ENCODE measurements around the gene LYPD6B. TPM values are rescaled to one million over a fixed set of nuclear protein-coding genes. Genes with fewer than 3 reads are reported as not detected.

LYPD6B gene
- total RNA-seq, 1 experiment from 2014 or later: 6.1 TPM

DNA sequence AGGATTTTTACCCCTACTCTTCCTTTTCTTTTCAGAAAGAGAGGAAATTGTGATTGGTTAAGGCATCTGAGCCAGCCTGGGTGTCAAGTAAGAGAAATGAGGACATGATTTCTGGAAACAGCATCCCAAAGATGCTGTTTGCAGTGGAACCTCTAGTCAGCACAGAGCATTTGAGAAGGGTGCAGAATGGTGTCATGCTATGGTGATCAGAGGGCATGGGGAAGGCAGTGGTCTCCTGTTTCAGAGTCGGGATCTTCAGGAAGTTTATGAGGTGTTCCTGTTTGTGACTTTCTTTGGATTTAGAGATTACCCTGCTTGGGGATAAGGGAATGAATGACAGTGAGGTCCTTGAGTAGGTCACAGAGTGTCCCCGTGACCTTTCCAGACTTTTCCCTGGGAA is 117.5 kb downstream of the LYPD6B start:
- RAD21 ChIA-PET (ENCODE audit: low non-redundant PET in 1 of 2, low total read pairs in 2 of 2, uncharacterized antibody in 2 of 2, unreplicated experiment in 2 of 2): no interaction called here
- ATAC-seq (no peak), DNase-seq (ENCODE audit: low read depth, low spot score) (no peak)
- Histone ChIP-seq H3K79me2 (ENCODE audit: insufficient read depth, low read length) (no peaks in the 10 kb centered on the region), H3K9ac (ENCODE audit: low read length) (no peak overlapping the region), H3K36me3 (ENCODE audit: control insufficient read depth in 1 of 2, insufficient read depth in 2 of 2, low read length in 2 of 2) (no peaks in the 10 kb centered on the region), H3K9me3 (ENCODE audit: control insufficient read depth in 1 of 2, insufficient read depth in 1 of 2, low read depth in 1 of 2, low read length in 2 of 2) (no peaks in the 10 kb centered on the region), H3K27ac (ENCODE audit: low read depth, low read length) (no peak overlapping the region), H2AFZ (ENCODE audit: low read depth, low read length, poor library complexity, severe bottlenecking) (no peak overlapping the region), H4K20me1 (ENCODE audit: insufficient read depth) (no peaks in the 10 kb centered on the region), H3K9me2 (ENCODE audit: insufficient read depth) (no peaks in the 10 kb centered on the region), H3K27me3 (ENCODE audit: insufficient read depth, low read length) (no peaks in the 10 kb centered on the region), H3K4me1 (ENCODE audit: control insufficient read depth in 1 of 2, insufficient read depth in 2 of 2, low read length in 2 of 2) (peaks cover 3% of the 10 kb centered on the region in 2 experiments; a peak in 2 of 4 replicates), H3K4me2 (ENCODE audit: low read length) (no peak overlapping the region), H3K4me3 (replicated peaks in 1 of 2; ENCODE audit: low read depth in 1 of 2, low read length in 2 of 2) (no peak overlapping the region)
- TF ChIP-seq EGR1 (IDR thresholded peaks at IDR 0.05; ENCODE audit: low read depth) (no peak), YY1 (IDR thresholded peaks at IDR 0.05; ENCODE audit: extremely low read depth, insufficient replicate concordance, low read depth, low read length) (no peak), ELF1 (IDR thresholded peaks at IDR 0.05; ENCODE audit: borderline replicate concordance, low read depth) (no peak), ZBTB33 (IDR thresholded peaks at IDR 0.05; ENCODE audit: extremely low read depth, insufficient replicate concordance, low read length) (no peak), CEBPB (IDR thresholded peaks at IDR 0.05; ENCODE audit: low read depth) (no peak), FOSL1 (IDR thresholded peaks at IDR 0.05; ENCODE audit: low read depth) (no peak), CBX3 (IDR thresholded peaks at IDR 0.05; ENCODE audit: low read depth) (no peak), ZFX (IDR thresholded peaks at IDR 0.05) (no peak), RAD21 (IDR thresholded peaks at IDR 0.05; ENCODE audit: low read depth) (no peak), POLR2AphosphoS5 (IDR thresholded peaks at IDR 0.05; ENCODE audit: low read depth, low read length) (no peak), MAX (IDR thresholded peaks at IDR 0.05) (no peak), SP1 (IDR thresholded peaks at IDR 0.05; ENCODE audit: low read depth) (no peak), SRF (IDR thresholded peaks at IDR 0.05; ENCODE audit: low read depth) (no peak), POLR2A (IDR thresholded peaks at IDR 0.05; ENCODE audit: borderline replicate concordance, extremely low read depth, insufficient read depth, insufficient read length) (no peak), EZH2 (IDR thresholded peaks at IDR 0.05) (no peak), ZNF274 (IDR thresholded peaks at IDR 0.05; ENCODE audit: low read depth, low read length) (no peak)
- CTCF ChIA-PET: no interaction called here
- BruUV-seq (replicated peaks): no TSS peak
- POLR2A ChIA-PET: no interaction called here
- intact Hi-C loops (cut with micrococcal nuclease): no loop called here
